ENCODE results near the gene HEATR5B. TPM values are rescaled to one million over a fixed set of nuclear protein-coding genes. Genes with fewer than 3 reads are reported as not detected.
A peak's percentile ranks its signal among the peaks of the same experiment; 100 is the strongest.
"Not testable (repeated sequence)": the region's sequence is repeated elsewhere in the genome, so short reads cannot be mapped to it uniquely, and the experiment has no call there.

HEATR5B gene
- total RNA-seq, 1 experiment from 2014 or later = 12.6 TPM

DNA sequence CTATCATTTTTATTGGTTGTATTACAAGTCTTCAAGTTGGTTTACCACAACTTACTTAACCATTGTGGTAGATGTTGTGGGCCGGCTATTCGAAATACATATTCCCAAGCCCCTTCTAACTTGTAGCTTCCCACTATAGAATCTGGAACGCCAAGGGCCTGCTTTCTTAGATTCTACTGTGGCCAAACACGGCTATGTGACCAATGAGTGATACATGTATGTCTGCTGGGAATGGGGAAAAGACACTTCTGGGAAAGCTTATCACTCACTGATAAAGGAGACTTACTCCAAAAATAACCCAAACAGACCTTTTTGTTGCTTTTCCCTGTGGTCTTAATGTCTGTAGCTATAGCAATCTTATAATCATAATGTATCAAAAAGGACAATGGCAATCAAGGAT lies 142.3 kb downstream of the HEATR5B start (continued):
- TF ChIP-seq, protein P1, sequence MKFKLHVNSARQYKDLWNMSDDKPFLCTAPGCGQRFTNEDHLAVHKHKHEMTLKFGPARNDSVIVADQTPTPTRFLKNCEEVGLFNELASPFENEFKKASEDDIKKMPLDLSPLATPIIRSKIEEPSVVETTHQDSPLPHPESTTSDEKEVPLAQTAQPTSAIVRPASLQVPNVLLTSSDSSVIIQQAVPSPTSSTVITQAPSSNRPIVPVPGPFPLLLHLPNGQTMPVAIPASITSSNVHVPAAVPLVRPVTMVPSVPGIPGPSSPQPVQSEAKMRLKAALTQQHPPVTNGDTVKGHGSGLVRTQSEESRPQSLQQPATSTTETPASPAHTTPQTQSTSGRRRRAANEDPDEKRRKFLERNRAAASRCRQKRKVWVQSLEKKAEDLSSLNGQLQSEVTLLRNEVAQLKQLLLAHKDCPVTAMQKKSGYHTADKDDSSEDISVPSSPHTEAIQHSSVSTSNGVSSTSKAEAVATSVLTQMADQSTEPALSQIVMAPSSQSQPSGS (CRISPR knock-in tag; IDR thresholded peaks at IDR 0.05; ENCODE audit: borderline replicate concordance, low read depth) = no peak
- TF ChIP-seq ZNF423 (CRISPR knock-in tag; IDR thresholded peaks at IDR 0.05) = no peak
- TF ChIP-seq, protein P2, sequence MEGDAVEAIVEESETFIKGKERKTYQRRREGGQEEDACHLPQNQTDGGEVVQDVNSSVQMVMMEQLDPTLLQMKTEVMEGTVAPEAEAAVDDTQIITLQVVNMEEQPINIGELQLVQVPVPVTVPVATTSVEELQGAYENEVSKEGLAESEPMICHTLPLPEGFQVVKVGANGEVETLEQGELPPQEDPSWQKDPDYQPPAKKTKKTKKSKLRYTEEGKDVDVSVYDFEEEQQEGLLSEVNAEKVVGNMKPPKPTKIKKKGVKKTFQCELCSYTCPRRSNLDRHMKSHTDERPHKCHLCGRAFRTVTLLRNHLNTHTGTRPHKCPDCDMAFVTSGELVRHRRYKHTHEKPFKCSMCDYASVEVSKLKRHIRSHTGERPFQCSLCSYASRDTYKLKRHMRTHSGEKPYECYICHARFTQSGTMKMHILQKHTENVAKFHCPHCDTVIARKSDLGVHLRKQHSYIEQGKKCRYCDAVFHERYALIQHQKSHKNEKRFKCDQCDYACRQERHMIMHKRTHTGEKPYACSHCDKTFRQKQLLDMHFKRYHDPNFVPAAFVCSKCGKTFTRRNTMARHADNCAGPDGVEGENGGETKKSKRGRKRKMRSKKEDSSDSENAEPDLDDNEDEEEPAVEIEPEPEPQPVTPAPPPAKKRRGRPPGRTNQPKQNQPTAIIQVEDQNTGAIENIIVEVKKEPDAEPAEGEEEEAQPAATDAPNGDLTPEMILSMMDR (IDR thresholded peaks at IDR 0.05) = no peak

DNA sequence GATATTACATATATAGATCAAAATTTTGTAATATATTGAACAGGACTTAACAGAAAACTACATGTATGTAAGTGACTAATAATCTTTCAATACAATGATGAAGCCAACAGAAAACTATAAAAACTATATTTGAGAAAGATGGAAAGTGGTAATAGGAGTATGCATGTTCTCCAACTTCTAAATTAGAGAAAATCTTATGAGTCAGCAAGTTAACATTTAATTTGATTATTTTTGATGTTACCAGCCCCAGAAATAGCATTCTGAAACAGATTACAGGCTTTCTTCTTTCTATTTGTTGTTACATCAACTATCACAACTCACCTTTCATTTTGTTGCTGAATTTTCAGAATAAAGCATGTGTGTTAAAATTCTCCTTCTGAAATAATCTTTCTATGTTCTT lies 147.6 kb downstream of the HEATR5B start:
- H3K4me3 Mint-ChIP-seq; POLR2A ChIA-PET; ATAC-seq; H3K9me3 Mint-ChIP-seq; H3K4me1 Mint-ChIP-seq; H3K36me3 Mint-ChIP-seq; DNase-seq (ENCODE audit: low spot score); H3K27me3 Mint-ChIP-seq (ENCODE audit: low read depth): not testable (repeated sequence)
- CTCF ChIA-PET = interaction anchor here (0.6 kb wide), 2 partner anchors 15 to 477 kb away, joined by 3 read pairs; no protein-coding TSS in a partner anchor
- peak overlapping the region; percentile 74; the same call in 1 of the 2 replicates for H3K27ac Mint-ChIP-seq

DNA sequence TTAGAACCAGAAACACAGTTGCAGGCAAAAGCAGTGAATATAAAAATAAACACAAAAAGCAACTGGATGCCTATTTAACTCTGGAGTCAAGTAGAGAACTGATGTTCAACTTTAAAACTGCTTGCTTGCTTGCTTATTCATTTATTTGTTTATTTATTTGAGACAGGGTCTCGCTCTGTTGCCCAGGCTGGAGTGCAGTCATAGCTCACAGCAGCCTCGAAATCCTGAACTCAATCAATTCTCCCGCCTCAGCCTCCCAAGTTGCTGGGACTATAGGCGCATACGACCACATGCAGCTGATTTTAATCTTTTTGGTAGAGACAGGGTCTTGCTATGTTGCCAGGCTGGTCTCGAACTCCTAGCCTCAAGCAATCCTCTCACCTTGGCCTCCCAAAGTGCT lies 152.5 kb downstream of the HEATR5B start:
- POLR2A ChIA-PET = not testable (repeated sequence)

More for the DNA sequence above, 152.5 kb downstream of the HEATR5B start:
- TF ChIP-seq ZNF121 (CRISPR knock-in tag; IDR thresholded peaks at IDR 0.05) = peak; percentile 60; the same call in 1 of the 2 replicates
- DNase-seq (ENCODE audit: low spot score); H3K36me3 Mint-ChIP-seq; H3K27ac Mint-ChIP-seq; H3K4me3 Mint-ChIP-seq; H3K27me3 Mint-ChIP-seq (ENCODE audit: low read depth); H3K9me3 Mint-ChIP-seq; ATAC-seq: not testable (repeated sequence)
- H3K4me1 Mint-ChIP-seq = peaks cover 21% of the 10 kb centered on the region
- CTCF ChIA-PET = interaction anchor here (0.9 to 1.1 kb wide), 2 partner anchors 13 to 146 kb away, joined by 3 read pairs; no protein-coding TSS in a partner anchor

Other genes with a start within 250 kb of the HEATR5B start
- 31.1 to 34.7 TPM (median 31.3 TPM) in 3 replicates for gene STRN, start 117.8 kb downstream of the HEATR5B start, total RNA-seq (2021)
- 3.5 to 4.8 TPM (median 4.0 TPM) in 3 replicates for gene GPATCH11, start 146 bp upstream of the HEATR5B start, total RNA-seq (2021)
- gene EIF2AK2, start 72.6 kb upstream of the HEATR5B start, total RNA-seq (2021) = 34.2 to 42.3 TPM (median 40.7 TPM) in 3 replicates
- gene SULT6B1, start 104.3 kb upstream of the HEATR5B start, total RNA-seq (2021) = not detected in 3 replicates
- 123 to 136 TPM (median 129 TPM) in 3 replicates for gene CEBPZOS, start 112.1 kb upstream of the HEATR5B start, total RNA-seq (2021)
- 127 to 146 TPM (median 132 TPM) in 3 replicates for gene CEBPZ, start 147.2 kb upstream of the HEATR5B start, total RNA-seq (2021)
- 42.9 to 57.8 TPM (median 44.9 TPM) in 3 replicates for gene NDUFAF7, start 147.3 kb upstream of the HEATR5B start, total RNA-seq (2021)
- gene PRKD3, start 240.5 kb upstream of the HEATR5B start, total RNA-seq (2021) = 65.9 to 82.1 TPM (median 68.5 TPM) in 3 replicates

Measured in WTC11 (cell line).